PC-3 (cell line): ENCODE data around the gene JPH3. TPM values are rescaled to one million over a fixed set of nuclear protein-coding genes. Genes with fewer than 3 reads are reported as not detected.

ENCODE experiments used
- ATAC-seq: fragments of 200-7000 bp; cut with Tn5 transposase; 2 replicates; pipeline ENCODE4 v1.9.1; 2020; ENCODE audit warnings: mild to moderate bottlenecking, moderate library complexity
- BruUV-seq: library from RNA; stranded (reverse); fragments of 400-500 nt; replicated peaks from 2 replicates; lab custom pipeline; 2021; lab: Mats Ljungman, UMichigan
- CTCF ChIA-PET: fragments of 300-600 bp; sonication (Branson Sonifier 250); formaldehyde crosslinking; loops from one replicate; lab custom pipeline; 2022; ENCODE audit warnings: antibody characterized with exemption; lab: Charles Lee
- POLR2A ChIA-PET: fragments of 300-600 bp; sonication (Branson Sonifier 250); formaldehyde crosslinking; loops from one replicate; lab custom pipeline; 2022; ENCODE audit warnings: antibody characterized with exemption; ENCODE audit not compliant: unreplicated experiment; lab: Charles Lee
- DNase-seq: peaks from one replicate; pipeline ENCODE4 v3.0.0-alpha.2; 2015
- H2AFZ ChIP-seq: fragments of 300-600 bp; sonication (generic); 2 replicates; pipeline ENCODE4 v1.6.0; 2016; ENCODE audit warnings: antibody characterized with exemption, low read length
- H3F3A ChIP-seq: fragments of 300-600 bp; sonication (generic); one replicate; pipeline ENCODE4 v1.6.0; 2017; ENCODE audit warnings: antibody characterized with exemption, low read length, control low read depth, mild to moderate bottlenecking; ENCODE audit not compliant: unreplicated experiment
- H3K27ac ChIP-seq: fragments of 300-600 bp; sonication (generic); 2 replicates; pipeline ENCODE4 v1.5.1; 2016; ENCODE audit warnings: mild to moderate bottlenecking, low read length
- H3K27me3 ChIP-seq: fragments of 300-600 bp; sonication (generic); 2 replicates; pipeline ENCODE4 v1.6.1; 2016; ENCODE audit warnings: low read length, mixed read lengths
- H3K36me3 ChIP-seq: fragments of 300-600 bp; sonication (generic); 2 replicates; pipeline ENCODE4 v1.6.1; 2016; ENCODE audit warnings: low read depth, mixed run types, low read length, mixed read lengths
- H3K4me1 ChIP-seq: fragments of 300-600 bp; sonication (generic); 2 replicates; pipeline ENCODE4 v1.5.1; 2016; ENCODE audit warnings: low read length; ENCODE audit not compliant: insufficient read depth
- H3K4me2 ChIP-seq: fragments of 300-600 bp; sonication (generic); 2 replicates; pipeline ENCODE4 v1.6.0; 2016; ENCODE audit warnings: low read length
- H3K4me3 ChIP-seq: fragments of 300-600 bp; sonication (generic); 2 replicates; pipeline ENCODE4 v1.5.1; 2016; ENCODE audit warnings: mild to moderate bottlenecking, low read length, mixed read lengths
- H3K79me2 ChIP-seq: fragments of 300-600 bp; sonication (generic); 2 replicates; pipeline ENCODE4 v1.6.1; 2017; ENCODE audit warnings: low read length, mixed read lengths
- H3K9ac ChIP-seq: fragments of 300-600 bp; sonication (generic); 2 replicates; pipeline ENCODE4 v1.6.0; 2016; ENCODE audit warnings: mild to moderate bottlenecking, low read length
- H3K9me2 ChIP-seq: fragments of 300-600 bp; sonication (generic); replicated peaks from 2 replicates; pipeline ENCODE4 v1.6.1; 2016; ENCODE audit warnings: mixed run types, low read length, mixed read lengths
- H3K9me3 ChIP-seq: fragments of 300-600 bp; sonication (generic); 2 replicates; pipeline ENCODE4 v1.6.1; 2016; ENCODE audit warnings: low read length, mixed read lengths
- H4K20me1 ChIP-seq: fragments of 300-600 bp; sonication (generic); 2 replicates; pipeline ENCODE4 v1.6.1; 2016; ENCODE audit warnings: low read length, mixed read lengths
- CTCF ChIP-seq: fragments of 300-600 bp; sonication (generic); conservative IDR thresholded peaks from 2 replicates; pipeline ENCODE4 v1.5.1; 2017; ENCODE audit warnings: antibody characterized with exemption, low read depth, mild to moderate bottlenecking, low read length
- EZH2 ChIP-seq: fragments of 300-600 bp; sonication (generic); IDR thresholded peaks from one replicate; pipeline ENCODE4 v1.6.1; 2017; ENCODE audit warnings: antibody characterized with exemption, mild to moderate bottlenecking, low read length; ENCODE audit not compliant: unreplicated experiment
- EZH2phosphoT487 ChIP-seq: fragments of 300-600 bp; sonication (generic); IDR thresholded peaks from 2 replicates; pipeline ENCODE4 v1.6.1; 2018; ENCODE audit warnings: mild to moderate bottlenecking, antibody characterized with exemption, low read length, borderline replicate concordance
- intact Hi-C: fragments of 100-400 bp; cut with micrococcal nuclease; formaldehyde crosslinking; loops from 2 replicates; pipeline ENCODE4 v1.9.0; 2023
- total RNA-seq: library from RNA; depleted of rRNA; stranded (reverse); fragments of >200 nt; gene quantifications from 2 replicates; pipeline ENCODE4 v1.2.3, GENCODE V29; 2014

The JPH3 gene
- total RNA-seq, 1 experiment from 2014 or later: not detected

- no peaks in the 10 kb centered on the region for H3K79me2 ChIP-seq
- H3F3A ChIP-seq: no peaks in the 10 kb centered on the region
- intact Hi-C loops: no loop called here
- H3K4me3 ChIP-seq: no peak overlapping the region
- no peaks in the 10 kb centered on the region for H4K20me1 ChIP-seq
- no peaks in the 10 kb centered on the region for H3K36me3 ChIP-seq
- no peaks in the 10 kb centered on the region for H3K4me1 ChIP-seq
- ATAC-seq (no peak), DNase-seq (no peak)
- no peaks in the 10 kb centered on the region for H3K9me3 ChIP-seq
- TF ChIP-seq CTCF (no peak), EZH2 (no peak), EZH2phosphoT487 (no peak)
- CTCF ChIA-PET: no interaction called here
- no peak overlapping the region for H3K27ac ChIP-seq
- BruUV-seq: no TSS peak
- no peak overlapping the region for H3K9ac ChIP-seq
- no peaks in the 10 kb centered on the region for H3K9me2 ChIP-seq
- no peak overlapping the region for H2AFZ ChIP-seq
- no peak overlapping the region for H3K4me2 ChIP-seq
- H3K27me3 ChIP-seq: no peaks in the 10 kb centered on the region
- POLR2A ChIA-PET: no interaction called here
Measured at GRCh38 chr16:87689956-87690465, 87.7 kb downstream of the JPH3 start.

- no peak overlapping the region for H3K4me3 ChIP-seq
- no peaks in the 10 kb centered on the region for H3F3A ChIP-seq
- no peak for DNase-seq
- H2AFZ ChIP-seq: no peak overlapping the region
- no peaks in the 10 kb centered on the region for H3K36me3 ChIP-seq
- no TSS peak for BruUV-seq
- TF ChIP-seq EZH2 (no peak), CTCF (no peak)
- intact Hi-C loops: no loop called here
- no peak overlapping the region for H3K9ac ChIP-seq
- no peak overlapping the region for H3K4me2 ChIP-seq
- peak; percentile 39 for ATAC-seq
- H3K79me2 ChIP-seq: no peaks in the 10 kb centered on the region
- no peaks in the 10 kb centered on the region for H4K20me1 ChIP-seq
- ChIA-PET CTCF (no interaction called here), POLR2A (no interaction called here)
- no peak overlapping the region for H3K27ac ChIP-seq
- no peaks in the 10 kb centered on the region for H3K9me3 ChIP-seq
- H3K9me2 ChIP-seq: no peaks in the 10 kb centered on the region
- no peaks in the 10 kb centered on the region for H3K4me1 ChIP-seq
- no peaks in the 10 kb centered on the region for H3K27me3 ChIP-seq
Measured at GRCh38 chr16:87690911-87691685, 88.8 kb downstream of the JPH3 start.

- H3K9ac ChIP-seq: no peak overlapping the region
- intact Hi-C loops: no loop called here
- no peak overlapping the region for H3K4me2 ChIP-seq
- no peaks in the 10 kb centered on the region for H3K9me2 ChIP-seq
- no peaks in the 10 kb centered on the region for H3K79me2 ChIP-seq
- DNase-seq: no peak
- H3F3A ChIP-seq: no peaks in the 10 kb centered on the region
- H2AFZ ChIP-seq: no peak overlapping the region
- no peaks in the 10 kb centered on the region for H3K27me3 ChIP-seq
- H3K36me3 ChIP-seq: no peaks in the 10 kb centered on the region
- no TSS peak for BruUV-seq
- no peak overlapping the region for H3K4me3 ChIP-seq
- ChIA-PET POLR2A (no interaction called here), CTCF (no interaction called here)
- no peaks in the 10 kb centered on the region for H3K4me1 ChIP-seq
- H4K20me1 ChIP-seq: no peaks in the 10 kb centered on the region
- no peaks in the 10 kb centered on the region for H3K9me3 ChIP-seq
- no peak overlapping the region for H3K27ac ChIP-seq
- TF ChIP-seq EZH2: no peak
- no peak for TF ChIP-seq EZH2phosphoT487
- no peak for TF ChIP-seq CTCF
- no peak for ATAC-seq
Measured at GRCh38 chr16:87691686-87692079, 89.4 kb downstream of the JPH3 start.
